Upper lobe of right lung (tissue), 1 donor: ENCODE measurements around the gene MLH1. TPM values are rescaled to one million over a fixed set of nuclear protein-coding genes. Genes with fewer than 3 reads are reported as not detected.

Source experiments
- ATAC-seq: fragments of 200-7000 bp; cut with Tn5 transposase; one replicate; pipeline ENCODE4 v1.9.1; 2020; ENCODE audit warnings: mild to moderate bottlenecking, moderate library complexity
- DNase-seq: peaks from one replicate; pipeline ENCODE4 v3.0.0-alpha.2; 2020
- H3K27ac ChIP-seq: fragments of 200-600 bp; one replicate; pipeline ENCODE4 v1.8.0; 2022
- H3K27me3 ChIP-seq: fragments of 200-600 bp; one replicate; pipeline ENCODE4 v1.8.0; 2022; ENCODE audit warnings: mild to moderate bottlenecking
- H3K36me3 ChIP-seq: fragments of 200-600 bp; one replicate; pipeline ENCODE4 v1.8.0; 2022
- H3K4me1 ChIP-seq: fragments of 200-600 bp; one replicate; pipeline ENCODE4 v1.8.0; 2022
- H3K4me3 ChIP-seq: fragments of 200-600 bp; one replicate; pipeline ENCODE4 v1.8.0; 2022; ENCODE audit warnings: mild to moderate bottlenecking
- H3K9me3 ChIP-seq: fragments of 200-600 bp; one replicate; pipeline ENCODE4 v1.8.0; 2022
- intact Hi-C: fragments of 100-400 bp; cut with DNase I; formaldehyde crosslinking; loops from one replicate; pipeline ENCODE4 v1.11.0; 2022
- total RNA-seq: library from RNA; stranded (reverse); fragmentation: NEBNext Ultra II Directional; extraction: Animal tissue kit (Norgen Biotek cat#: 25700); gene quantifications from one replicate; pipeline ENCODE4 v1.2.1, GENCODE V29; 2021
- TF ChIP-seq, protein P1 (sequence below): fragments of 200-600 bp; IDR thresholded peaks from one replicate; pipeline ENCODE4 v1.8.0; 2022; ENCODE audit warnings: antibody characterized with exemption
- donor health status: DM: no; HTN: yes; CAD: no; lungs with severe emphysema.

Gene MLH1
- total RNA-seq, 1 donor from 2014 or later: 31.3 TPM

DNA sequence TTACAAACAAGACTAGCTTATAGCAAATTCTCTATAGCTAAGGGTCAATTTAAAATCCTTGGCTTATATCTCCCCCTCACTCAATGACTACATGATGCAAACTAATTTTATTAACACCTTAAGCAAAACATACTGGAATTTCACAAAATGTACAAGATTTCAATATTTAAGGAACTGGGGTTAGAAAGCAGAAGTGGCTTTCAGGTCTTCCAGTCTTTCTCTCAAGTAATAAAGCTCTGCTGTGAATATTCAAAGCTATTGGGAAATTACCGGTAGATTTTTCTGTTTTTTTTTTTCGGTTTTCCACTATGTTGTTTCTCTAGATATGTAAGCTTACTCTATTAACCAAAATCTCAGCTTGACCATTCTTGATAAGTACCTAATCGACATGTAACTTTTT, 4.3 kb upstream of the MLH1 start:
- Histone ChIP-seq H3K36me3 (peaks cover 40% of the 10 kb centered on the region), H3K9me3 (no peaks in the 10 kb centered on the region), H3K4me3 (peak overlapping the region; percentile 82), H3K4me1 (peaks cover 43% of the 10 kb centered on the region), H3K27ac (no peak overlapping the region), H3K27me3 (no peaks in the 10 kb centered on the region)
- no peak for DNase-seq
- intact Hi-C loops: no loop called here
- TF ChIP-seq, protein P1, sequence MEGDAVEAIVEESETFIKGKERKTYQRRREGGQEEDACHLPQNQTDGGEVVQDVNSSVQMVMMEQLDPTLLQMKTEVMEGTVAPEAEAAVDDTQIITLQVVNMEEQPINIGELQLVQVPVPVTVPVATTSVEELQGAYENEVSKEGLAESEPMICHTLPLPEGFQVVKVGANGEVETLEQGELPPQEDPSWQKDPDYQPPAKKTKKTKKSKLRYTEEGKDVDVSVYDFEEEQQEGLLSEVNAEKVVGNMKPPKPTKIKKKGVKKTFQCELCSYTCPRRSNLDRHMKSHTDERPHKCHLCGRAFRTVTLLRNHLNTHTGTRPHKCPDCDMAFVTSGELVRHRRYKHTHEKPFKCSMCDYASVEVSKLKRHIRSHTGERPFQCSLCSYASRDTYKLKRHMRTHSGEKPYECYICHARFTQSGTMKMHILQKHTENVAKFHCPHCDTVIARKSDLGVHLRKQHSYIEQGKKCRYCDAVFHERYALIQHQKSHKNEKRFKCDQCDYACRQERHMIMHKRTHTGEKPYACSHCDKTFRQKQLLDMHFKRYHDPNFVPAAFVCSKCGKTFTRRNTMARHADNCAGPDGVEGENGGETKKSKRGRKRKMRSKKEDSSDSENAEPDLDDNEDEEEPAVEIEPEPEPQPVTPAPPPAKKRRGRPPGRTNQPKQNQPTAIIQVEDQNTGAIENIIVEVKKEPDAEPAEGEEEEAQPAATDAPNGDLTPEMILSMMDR: no peak
- ATAC-seq: no peak

DNA sequence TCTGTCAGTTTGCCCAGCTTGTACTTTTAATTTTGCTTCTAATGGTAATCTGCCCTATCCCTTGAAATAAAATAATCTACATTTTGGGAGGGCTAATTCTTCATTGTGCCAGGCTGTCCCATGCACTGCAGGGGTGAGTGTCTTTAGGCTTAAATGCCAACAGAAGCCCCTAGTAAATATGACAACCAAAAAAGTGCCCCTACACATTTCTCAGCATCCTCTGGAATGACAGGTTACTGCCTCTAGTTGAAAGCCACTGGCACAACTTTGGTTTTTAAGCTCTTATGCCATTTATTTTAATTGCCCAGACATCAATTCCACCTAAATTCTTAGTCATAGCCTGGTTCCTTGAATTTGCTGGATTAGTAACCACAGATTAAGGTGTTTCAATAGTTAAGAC, 3.8 kb upstream of the MLH1 start:
- Histone ChIP-seq H3K27me3 (no peaks in the 10 kb centered on the region), H3K27ac (no peak overlapping the region), H3K4me1 (peaks cover 49% of the 10 kb centered on the region), H3K4me3 (peak overlapping the region; percentile 82), H3K36me3 (peaks cover 34% of the 10 kb centered on the region), H3K9me3 (no peaks in the 10 kb centered on the region)
- no peak for DNase-seq
- intact Hi-C loops: no loop called here
- no peak for ATAC-seq
- TF ChIP-seq, protein P1: no peak

DNA sequence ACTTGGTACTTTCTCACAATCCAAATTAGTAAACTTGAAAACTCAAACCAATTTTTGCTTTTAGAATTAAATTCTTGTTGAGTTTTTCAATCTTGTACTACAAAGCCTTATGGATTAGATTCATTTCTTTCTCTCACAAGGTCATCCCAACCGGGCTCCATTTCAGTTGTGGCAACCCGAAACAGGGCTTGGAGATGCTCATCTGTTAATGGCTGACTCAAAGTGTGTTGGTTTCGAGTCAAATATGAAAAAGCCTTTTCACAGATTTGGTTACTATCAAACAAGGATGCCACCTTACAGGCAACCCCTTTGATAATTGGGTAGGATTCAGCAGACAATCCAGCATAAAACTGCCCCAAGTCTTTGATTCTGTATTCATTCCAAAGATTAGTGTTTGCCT, 2.2 kb upstream of the MLH1 start:
- intact Hi-C loops: no loop called here
- Histone ChIP-seq H3K9me3 (no peaks in the 10 kb centered on the region), H3K27ac (peak overlapping the region; percentile 98), H3K4me1 (peaks cover 51% of the 10 kb centered on the region), H3K4me3 (peak overlapping the region; percentile 82), H3K27me3 (no peaks in the 10 kb centered on the region), H3K36me3 (peaks cover 29% of the 10 kb centered on the region)
- no peak for ATAC-seq
- TF ChIP-seq, protein P1: no peak
- no peak for DNase-seq

DNA sequence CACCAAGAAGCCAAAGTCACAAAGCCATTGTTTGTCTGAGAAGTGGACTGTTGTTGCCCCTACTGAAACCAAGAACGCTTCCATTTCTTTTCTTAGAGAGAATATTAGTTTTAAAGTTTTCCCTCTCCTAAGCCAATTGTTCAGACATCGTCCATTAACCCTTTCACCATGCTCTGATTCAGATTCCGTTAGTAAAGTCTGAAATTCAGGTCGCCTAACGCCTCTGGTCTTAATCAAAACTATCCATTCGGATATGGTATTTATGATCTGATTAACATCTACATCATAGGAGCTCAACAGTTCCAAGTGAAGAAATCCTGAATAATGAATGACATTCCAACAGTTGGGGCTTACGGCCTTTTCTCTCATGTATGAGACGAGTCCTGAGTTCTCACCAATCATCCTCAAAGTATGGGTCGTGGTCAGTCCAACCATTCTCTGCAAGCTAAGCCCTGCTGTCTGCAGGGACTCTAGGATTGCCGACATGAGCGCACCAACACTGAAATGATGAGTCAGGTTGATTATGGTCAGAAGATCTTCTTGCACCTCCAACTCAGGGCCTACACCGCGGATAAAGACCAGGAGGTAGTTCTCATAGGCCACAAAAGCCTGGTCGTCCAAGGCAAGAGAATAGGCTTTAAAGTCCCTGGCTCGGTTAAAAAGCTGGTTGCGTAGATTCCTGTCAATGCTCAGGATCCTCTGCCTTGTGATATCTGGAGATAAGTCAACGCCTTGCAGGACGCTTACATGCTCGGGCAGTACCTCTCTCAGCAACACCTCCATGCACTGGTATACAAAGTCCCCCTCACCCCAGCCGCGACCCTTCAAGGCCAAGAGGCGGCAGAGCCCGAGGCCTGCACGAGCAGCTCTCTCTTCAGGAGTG, 1.2 kb upstream of the MLH1 start:
- intact Hi-C loops: no loop called here
- Histone ChIP-seq H3K4me1 (peaks cover 51% of the 10 kb centered on the region), H3K4me3 (peak overlapping the region; percentile 82), H3K27ac (peak overlapping the region; percentile 98), H3K27me3 (no peaks in the 10 kb centered on the region), H3K9me3 (no peaks in the 10 kb centered on the region), H3K36me3 (peaks cover 29% of the 10 kb centered on the region)
- TF ChIP-seq, protein P1: no peak
- DNase-seq (no peak), ATAC-seq (no peak)

DNA sequence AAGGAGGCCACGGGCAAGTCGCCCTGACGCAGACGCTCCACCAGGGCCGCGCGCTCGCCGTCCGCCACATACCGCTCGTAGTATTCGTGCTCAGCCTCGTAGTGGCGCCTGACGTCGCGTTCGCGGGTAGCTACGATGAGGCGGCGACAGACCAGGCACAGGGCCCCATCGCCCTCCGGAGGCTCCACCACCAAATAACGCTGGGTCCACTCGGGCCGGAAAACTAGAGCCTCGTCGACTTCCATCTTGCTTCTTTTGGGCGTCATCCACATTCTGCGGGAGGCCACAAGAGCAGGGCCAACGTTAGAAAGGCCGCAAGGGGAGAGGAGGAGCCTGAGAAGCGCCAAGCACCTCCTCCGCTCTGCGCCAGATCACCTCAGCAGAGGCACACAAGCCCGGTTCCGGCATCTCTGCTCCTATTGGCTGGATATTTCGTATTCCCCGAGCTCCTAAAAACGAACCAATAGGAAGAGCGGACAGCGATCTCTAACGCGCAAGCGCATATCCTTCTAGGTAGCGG, 452 bp upstream of the MLH1 start, which contains the start of gene EPM2AIP1:
EPM2AIP1 (minus strand) TSS at position 326 of the 520 bp plus-strand sequence; CDS start at position 272, 54 bp downstream.
- peak; percentile 96 for DNase-seq
- no peaks in the 10 kb centered on the region for H3K27me3 ChIP-seq
- H3K4me1 ChIP-seq: peaks cover 50% of the 10 kb centered on the region
- peaks cover 29% of the 10 kb centered on the region for H3K36me3 ChIP-seq
- intact Hi-C loops: no loop called here
- no peaks in the 10 kb centered on the region for H3K9me3 ChIP-seq
- ATAC-seq: peak; percentile 96
- H3K4me3 ChIP-seq: peak within 1 kb of the TSS; percentile 82
- peak within 1 kb of the TSS; percentile 98 for H3K27ac ChIP-seq
- TF ChIP-seq, protein P1: peak; percentile 40
